ENCODE measurements around the gene RIN3.

DNA sequence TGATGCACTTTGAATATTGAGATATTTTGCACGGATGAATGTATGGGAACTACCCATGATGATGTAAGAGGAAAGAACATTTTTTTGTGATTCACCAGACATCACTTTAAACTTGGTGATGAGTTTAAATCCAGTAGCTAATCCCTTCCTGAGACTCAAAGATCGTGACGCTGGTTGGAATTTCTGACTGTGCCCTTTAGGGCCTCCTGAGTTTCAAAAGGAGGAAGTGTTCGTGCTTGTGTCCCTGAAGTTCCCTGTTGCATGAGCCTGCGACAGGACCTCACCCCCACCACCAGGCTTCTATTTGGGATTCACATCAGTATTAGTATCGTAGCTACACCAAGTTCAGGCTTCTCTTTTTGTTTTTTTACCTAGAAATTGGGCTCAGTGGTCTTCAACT is 18.6 kb upstream of the RIN3 start:
- no peak for TF ChIP-seq POLR2A (IDR thresholded peaks at IDR 0.05)
- TF ChIP-seq, protein P1, sequence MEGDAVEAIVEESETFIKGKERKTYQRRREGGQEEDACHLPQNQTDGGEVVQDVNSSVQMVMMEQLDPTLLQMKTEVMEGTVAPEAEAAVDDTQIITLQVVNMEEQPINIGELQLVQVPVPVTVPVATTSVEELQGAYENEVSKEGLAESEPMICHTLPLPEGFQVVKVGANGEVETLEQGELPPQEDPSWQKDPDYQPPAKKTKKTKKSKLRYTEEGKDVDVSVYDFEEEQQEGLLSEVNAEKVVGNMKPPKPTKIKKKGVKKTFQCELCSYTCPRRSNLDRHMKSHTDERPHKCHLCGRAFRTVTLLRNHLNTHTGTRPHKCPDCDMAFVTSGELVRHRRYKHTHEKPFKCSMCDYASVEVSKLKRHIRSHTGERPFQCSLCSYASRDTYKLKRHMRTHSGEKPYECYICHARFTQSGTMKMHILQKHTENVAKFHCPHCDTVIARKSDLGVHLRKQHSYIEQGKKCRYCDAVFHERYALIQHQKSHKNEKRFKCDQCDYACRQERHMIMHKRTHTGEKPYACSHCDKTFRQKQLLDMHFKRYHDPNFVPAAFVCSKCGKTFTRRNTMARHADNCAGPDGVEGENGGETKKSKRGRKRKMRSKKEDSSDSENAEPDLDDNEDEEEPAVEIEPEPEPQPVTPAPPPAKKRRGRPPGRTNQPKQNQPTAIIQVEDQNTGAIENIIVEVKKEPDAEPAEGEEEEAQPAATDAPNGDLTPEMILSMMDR (IDR thresholded peaks at IDR 0.05) = no peak
- no peak for TF ChIP-seq POLR2AphosphoS5 (IDR thresholded peaks at IDR 0.05)
